Stimulated activated CD8-positive, alpha-beta memory T cell treated with anti-CD3 and anti-CD28 coated beads, Interleukin-2, amount 100 ng/mL, for 1 hour (primary cell): ENCODE data around the gene SIMC1.
"Not testable (repeated sequence)": the region's sequence is repeated elsewhere in the genome, so short reads cannot be mapped to it uniquely, and the experiment has no call there.

Experiments
- DNase-seq, 2 donors: peaks; one replicate each; pipeline ENCODE4 v3.0.0-alpha.2; 2020; ENCODE audit warnings: low read depth in 2 of 2

The SIMC1 gene

DNA sequence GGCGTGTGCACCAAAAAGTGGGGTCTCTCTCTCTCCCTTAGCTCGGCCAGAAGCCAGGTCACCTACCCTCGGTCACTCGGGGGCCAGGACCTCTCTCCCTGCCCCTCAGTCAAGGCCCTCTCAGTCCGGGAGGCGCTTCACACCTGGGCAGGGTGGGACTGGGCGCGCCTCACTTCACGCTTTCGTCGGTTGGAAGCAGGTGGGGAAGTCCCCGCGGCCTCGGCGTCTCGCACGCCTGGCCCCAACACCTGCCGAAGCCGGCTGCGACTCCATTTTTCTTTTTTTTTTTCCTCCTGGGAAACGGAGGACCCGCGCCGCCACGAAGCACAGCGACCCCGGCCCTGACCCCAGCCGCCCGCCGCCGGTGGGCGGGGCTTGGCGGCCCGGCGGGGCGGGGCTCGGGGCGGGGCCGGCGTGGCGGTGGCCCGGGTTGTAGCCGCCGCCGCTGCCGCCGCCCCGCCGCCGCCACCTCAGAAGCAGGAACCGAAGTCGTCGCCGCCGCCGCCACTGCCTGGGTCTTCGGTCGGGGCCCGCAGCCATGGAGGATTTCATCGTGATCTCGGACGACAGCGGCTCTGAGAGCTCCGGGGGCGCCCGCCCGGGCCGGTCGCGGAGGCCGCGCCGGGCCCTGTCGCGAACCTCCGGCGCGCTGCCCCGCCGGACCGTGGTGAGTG is at the start of gene SIMC1:
SIMC1 (plus strand) TSS at position 454 of the 674 bp plus-strand sequence; CDS start at position 539, 85 bp downstream.
- DNase-seq, result peak in 1 of 2 donors; percentile 38

DNA sequence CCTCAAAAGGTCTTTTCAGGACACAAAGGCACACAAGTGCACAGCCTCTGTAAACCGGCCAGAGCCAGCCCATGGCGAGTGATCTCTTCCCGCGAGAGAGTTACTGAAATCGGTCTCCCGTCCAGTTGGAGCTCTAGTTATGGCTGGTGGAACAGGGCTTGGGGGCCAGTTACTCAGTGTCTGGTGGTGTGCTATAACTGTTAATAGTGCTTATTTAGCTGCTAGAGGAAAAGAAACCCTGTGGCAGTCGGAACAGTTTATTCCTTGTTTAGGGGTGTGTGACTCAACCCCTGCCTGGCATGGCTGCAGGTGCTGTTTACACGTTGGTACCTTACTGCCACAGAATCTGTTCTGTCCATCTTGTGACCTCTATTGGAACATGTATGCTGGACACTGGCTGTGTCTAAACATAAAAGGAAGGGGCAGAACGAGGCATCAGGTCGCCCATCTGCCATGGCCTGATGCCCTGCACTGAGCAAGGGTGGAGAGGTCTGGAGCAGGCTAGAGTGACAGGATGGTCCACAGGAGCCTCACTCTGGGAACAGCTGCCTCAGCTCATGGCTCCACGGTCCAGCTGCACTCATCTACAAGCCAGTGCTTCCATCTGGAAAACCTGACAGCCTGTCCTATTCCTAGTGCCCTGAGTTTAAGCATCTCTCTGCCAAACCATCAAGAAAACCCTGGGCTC is 49.6 kb upstream of the SIMC1 start:
- no peak for DNase-seq

- no peak for DNase-seq
Observed at GRCh38 chr5:176189857-176190256, 48.4 kb upstream of the SIMC1 start.

- no peak for DNase-seq
Observed at GRCh38 chr5:176190886-176191755, 47.1 kb upstream of the SIMC1 start.

DNA sequence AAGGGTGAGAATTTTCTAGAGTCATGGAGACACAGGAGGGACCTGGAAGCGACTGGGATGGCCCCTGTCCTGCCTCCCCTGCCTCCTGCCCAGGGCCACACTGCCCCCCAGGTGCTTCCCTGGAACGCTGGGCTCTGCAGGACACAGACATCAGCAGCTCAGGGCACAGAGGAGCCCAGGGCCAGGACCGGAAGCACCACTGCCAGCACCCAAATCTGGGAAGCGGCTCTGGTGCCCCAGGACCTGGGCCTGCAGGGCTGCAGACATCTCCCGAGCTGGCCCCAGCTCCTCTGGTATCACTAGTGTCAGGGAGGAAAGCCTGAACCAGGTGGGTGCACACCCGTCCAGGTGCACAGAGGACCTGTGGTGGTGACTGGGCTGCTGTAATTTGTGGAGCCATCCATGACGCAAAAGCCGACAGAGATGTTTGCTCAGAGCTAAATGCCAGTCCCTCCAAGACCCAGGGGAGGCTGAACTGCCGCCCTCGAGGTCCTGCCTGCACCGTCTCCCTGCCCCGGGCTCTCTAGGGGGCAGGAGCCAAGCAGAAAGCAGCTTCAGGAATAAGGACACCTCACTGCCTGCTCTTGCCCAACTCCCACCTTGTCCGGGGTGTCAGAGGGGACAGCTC is 46.0 kb upstream of the SIMC1 start:
- no peak for DNase-seq

DNA sequence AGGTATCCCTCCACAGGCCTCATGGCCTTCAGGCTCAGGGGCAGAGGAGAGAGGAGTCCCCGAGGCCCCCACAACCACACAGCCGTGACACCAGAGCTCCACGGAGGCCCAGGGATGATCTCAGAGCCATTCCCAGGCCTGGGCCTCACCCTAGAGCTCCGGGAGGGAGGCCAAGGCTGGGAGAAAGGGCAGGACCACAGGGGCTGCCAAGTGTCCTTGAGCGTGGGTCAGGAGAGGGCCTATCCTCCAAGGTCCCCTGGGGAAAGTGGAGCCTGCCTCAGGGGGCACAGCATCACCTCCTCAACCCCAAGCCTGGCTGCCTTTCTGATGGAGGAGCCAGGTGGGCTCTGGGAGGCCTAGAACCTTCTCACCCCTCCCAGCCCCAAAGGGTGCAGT is 45.5 kb upstream of the SIMC1 start:
- not testable (repeated sequence) for DNase-seq

- not testable (repeated sequence) for DNase-seq
Observed at GRCh38 chr5:176193636-176194035, 44.6 kb upstream of the SIMC1 start.

- DNase-seq, result not testable (repeated sequence)
Observed at GRCh38 chr5:176194238-176195083, 43.8 kb upstream of the SIMC1 start.

DNA sequence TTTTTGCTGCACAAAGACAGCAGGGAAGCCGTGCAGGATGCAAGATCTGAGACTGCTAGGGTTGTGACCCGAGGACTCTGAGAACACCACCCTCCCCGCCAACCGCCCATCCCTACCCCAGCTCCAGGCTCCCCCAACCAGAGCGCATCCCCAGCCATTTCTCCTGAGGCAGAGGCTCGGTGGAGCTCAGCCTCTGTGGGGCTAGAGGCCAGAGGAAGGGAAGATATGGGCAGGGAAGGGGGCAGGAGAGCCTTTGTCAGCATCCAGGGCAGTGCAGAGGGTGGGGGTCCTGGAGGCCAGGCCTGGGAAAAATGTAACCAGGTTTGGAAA is 43.2 kb upstream of the SIMC1 start:
- DNase-seq, result not testable (repeated sequence)

DNA sequence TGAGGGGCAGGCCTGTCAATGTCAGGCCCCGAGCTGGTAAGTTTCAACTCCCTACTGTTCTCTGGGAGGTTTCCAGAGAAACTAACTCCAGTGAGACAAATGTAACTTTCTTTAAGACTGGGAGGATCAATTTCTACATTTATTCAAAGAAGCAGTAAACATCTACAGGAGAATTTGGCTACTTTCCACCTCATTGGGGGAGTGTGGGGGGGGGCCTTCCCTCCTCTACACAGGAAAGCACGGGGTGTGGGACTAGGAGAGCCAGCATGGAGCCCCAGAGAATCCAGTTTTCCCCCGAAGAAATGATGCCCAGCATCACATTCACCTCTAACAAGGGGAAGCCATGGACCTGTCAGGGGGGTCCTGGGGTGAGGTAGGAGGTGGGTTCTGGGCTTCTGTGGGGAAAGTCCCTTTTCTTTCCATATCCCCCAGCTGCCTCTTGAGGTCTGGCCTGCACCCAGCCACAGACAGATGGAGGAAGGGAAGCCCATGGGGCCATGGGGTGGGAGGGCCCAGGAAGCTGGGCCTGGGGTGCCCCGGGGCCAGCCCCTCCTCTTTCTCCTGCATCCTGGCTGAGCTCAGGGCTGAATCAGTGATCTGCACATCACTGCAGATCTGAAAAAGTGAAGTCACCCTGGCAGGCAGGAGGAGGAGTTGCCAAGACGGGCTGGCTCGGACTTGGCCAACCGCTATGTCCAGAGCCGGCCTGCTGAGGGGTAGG is 42.6 kb upstream of the SIMC1 start:
- DNase-seq, result not testable (repeated sequence)

- DNase-seq, result not testable (repeated sequence)
Observed at GRCh38 chr5:176196781-176197180, 41.4 kb upstream of the SIMC1 start.

DNA sequence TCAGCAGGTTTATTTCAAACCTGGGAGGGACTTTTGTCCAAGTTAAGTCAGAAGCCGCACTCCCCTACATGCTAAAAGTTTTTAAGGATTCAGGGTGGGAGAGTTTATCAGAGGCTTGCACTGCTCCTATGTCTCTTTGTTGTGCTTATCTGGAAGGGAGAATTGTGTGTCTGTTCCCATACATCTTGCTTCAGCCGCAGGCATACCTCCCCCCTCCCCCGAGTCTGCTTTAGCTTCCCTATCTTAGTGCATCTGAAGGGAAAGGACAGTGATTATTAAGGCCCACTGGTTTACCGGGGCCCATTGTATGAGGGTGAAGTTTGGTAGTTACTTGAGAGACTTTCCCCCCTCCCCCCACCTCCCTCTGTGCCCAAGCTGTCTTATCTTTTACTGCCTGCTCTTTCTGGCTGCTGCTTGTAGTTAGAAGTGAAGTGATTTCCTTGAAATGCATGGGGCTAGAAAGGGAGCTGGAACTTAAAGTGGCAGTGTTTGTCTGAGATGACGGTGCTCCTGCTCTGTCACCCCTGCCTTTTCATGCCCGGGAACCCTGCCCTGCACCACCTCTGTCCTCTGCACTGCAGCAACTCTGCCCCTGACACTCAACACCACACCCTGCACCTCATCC is 40.9 kb upstream of the SIMC1 start:
- DNase-seq, result not testable (repeated sequence)

- DNase-seq, result not testable (repeated sequence)
Observed at GRCh38 chr5:176198299-176198698, 39.9 kb upstream of the SIMC1 start.

GRCh38 chr5:176198991-176199733 is 39.1 kb upstream of the SIMC1 start:
- not testable (repeated sequence) for DNase-seq

DNA sequence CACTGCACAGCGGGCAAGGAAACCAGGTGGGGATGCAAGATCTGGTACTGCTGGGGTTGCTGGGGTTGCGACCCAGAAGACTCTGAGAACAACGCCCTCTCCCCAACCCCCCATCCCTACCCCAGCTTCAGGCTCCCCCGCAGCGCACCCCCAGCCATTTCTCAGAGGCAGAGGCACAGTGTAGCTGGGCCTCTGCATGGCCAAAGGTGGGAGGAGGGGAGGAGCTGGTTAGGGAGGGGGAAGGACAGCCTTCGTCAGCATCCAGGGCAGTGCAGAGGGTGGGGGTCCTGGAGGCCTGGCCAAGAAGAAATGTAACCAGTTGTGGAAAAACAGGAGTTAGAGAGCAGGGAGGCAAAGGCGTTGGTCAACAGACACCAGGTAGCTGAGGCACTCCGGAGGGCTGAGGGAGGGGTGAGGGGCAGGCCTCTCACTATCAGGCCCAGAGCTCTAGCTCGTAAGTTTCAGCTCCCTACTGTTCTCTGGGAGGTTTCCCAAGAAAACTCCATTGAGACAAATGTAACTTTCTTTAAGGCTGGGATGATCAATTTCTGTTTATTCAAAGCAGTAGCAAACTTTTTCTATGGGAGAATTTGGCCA is 38.3 kb upstream of the SIMC1 start:
- DNase-seq, result not testable (repeated sequence)

DNA sequence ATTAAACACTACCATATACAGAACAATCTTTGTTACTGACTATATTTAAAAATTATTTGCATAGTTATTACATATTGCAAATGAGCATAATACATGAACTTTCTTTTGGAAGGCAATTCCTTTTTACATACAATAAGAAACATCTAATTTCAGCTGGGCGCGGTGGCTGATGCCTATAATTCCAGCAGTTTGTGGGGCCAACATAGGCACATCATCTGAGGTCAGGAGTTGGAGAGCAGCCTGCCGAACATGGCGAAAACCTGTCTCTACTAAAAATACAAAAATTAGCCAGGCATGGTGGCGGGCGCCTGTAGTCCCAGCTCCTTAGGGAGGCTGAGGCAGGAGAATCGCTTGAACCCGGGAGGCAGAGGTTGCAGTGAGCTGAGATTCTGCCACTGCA is 36.4 kb upstream of the SIMC1 start:
- no peak for DNase-seq

DNA sequence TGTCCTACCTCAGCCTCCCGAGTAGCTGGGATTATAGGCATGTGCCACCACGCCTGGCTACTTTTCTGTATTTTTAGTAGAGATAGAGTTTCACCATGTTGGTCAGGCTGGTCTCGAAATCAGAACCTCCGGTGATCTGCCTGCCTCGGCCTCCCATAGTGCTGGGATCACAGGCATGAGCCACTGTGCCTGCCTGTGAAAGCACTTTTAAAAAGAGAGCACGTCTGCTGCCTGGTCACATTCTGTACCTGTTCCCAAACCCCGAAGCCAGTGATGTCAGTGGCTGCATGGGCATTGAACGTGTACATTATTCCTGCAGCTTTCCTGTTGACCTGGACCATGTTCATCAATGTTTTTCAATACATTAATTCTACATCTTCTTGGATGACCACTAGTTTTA is 35.1 kb upstream of the SIMC1 start:
- no peak for DNase-seq

- DNase-seq, result not testable (repeated sequence)
Observed at GRCh38 chr5:176203535-176203934, 34.7 kb upstream of the SIMC1 start.
